OCI-LY1 (cell line): ENCODE results near the gene TIMM21.

Experiments used
- EZH2 ChIP-seq: fragments of 200-600 bp; sonication (generic), shearing (Covaris generic); IDR thresholded peaks from 2 replicates; pipeline ENCODE4 v1.8.0; 2017; ENCODE audit warnings: borderline replicate concordance, mixed run types, mild to moderate bottlenecking, antibody characterized with exemption, low read length, moderate library complexity, mixed read lengths
- TF ChIP-seq, protein P1 (sequence below): fragments of 200-600 bp; sonication (generic), shearing (Covaris generic); IDR thresholded peaks from 2 replicates; pipeline ENCODE4 v1.5.1; 2017; ENCODE audit warnings: mild to moderate bottlenecking, antibody characterized with exemption, low read length, moderate library complexity, mixed read lengths

DNA sequence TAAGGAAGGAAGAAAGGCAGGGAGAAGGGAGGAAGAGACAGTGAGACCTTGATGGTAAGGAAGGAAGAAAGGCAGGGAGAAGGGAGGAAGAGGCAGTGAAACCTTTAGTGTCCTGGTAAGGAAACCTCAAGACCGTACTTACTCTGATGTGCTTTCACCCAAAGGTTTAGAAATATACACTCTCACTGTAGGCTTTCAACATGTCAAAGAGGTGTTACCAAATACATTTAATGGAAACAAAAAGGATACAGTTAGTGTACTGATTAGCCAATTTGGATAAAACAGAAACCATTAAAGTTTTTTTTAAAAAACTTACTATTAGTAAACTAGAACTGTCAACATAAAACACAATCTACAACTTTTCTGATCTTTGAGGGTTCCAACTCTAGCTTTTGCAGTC lies 7.7 kb upstream of the TIMM21 start:
- TF ChIP-seq, protein P1, sequence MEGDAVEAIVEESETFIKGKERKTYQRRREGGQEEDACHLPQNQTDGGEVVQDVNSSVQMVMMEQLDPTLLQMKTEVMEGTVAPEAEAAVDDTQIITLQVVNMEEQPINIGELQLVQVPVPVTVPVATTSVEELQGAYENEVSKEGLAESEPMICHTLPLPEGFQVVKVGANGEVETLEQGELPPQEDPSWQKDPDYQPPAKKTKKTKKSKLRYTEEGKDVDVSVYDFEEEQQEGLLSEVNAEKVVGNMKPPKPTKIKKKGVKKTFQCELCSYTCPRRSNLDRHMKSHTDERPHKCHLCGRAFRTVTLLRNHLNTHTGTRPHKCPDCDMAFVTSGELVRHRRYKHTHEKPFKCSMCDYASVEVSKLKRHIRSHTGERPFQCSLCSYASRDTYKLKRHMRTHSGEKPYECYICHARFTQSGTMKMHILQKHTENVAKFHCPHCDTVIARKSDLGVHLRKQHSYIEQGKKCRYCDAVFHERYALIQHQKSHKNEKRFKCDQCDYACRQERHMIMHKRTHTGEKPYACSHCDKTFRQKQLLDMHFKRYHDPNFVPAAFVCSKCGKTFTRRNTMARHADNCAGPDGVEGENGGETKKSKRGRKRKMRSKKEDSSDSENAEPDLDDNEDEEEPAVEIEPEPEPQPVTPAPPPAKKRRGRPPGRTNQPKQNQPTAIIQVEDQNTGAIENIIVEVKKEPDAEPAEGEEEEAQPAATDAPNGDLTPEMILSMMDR: no peak
- no peak for TF ChIP-seq EZH2
